GM12873 (cell line): ENCODE measurements around the gene PCNX4.

Source experiments
- TF ChIP-seq, protein P1 (sequence below): IDR thresholded peaks from 2 replicates; pipeline ENCODE4 v1.5.1; 2012; ENCODE audit warnings: low read depth, mild to moderate bottlenecking, moderate library complexity, low read length, control low read depth; ENCODE audit not compliant: insufficient read depth; ENCODE audit errors: missing control alignments

Gene PCNX4

DNA sequence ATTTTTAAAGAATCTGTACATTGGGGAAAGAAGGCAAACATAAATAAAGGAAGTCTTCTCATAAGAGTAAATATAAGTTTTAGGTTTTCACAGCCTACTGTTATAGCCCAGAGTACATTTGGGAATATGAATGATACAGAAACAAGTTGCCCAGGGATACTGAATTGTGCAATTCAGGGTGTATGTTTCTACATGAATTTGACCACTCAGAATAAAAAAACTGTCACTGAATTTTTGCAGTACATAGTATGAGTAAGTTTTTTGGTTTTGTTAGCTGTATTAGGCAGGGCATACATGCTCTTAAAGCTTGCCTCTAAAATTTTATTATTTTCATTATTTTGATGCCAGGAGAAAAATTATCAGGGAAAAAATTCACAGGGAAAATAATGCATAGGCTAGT is 6.6 kb upstream of the PCNX4 start:
- TF ChIP-seq, protein P1, sequence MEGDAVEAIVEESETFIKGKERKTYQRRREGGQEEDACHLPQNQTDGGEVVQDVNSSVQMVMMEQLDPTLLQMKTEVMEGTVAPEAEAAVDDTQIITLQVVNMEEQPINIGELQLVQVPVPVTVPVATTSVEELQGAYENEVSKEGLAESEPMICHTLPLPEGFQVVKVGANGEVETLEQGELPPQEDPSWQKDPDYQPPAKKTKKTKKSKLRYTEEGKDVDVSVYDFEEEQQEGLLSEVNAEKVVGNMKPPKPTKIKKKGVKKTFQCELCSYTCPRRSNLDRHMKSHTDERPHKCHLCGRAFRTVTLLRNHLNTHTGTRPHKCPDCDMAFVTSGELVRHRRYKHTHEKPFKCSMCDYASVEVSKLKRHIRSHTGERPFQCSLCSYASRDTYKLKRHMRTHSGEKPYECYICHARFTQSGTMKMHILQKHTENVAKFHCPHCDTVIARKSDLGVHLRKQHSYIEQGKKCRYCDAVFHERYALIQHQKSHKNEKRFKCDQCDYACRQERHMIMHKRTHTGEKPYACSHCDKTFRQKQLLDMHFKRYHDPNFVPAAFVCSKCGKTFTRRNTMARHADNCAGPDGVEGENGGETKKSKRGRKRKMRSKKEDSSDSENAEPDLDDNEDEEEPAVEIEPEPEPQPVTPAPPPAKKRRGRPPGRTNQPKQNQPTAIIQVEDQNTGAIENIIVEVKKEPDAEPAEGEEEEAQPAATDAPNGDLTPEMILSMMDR, result no peak

DNA sequence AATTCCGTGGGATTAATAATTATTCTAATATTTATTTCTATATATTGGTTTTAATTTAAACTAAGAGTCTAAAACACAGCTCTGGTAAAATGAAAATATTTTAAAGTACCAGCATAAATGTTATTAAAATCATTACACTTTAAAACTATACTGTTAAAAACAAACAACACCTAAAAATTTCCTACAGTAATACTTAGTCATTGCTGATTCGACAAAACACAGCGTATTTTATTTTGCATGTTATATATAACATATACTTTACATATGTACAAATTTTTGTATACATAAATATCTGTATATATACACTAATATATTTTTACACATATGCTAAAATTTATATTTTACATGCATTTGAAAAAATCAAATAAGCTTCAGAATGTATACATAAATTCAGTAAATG is 6.0 kb upstream of the PCNX4 start:
- TF ChIP-seq, protein P1, result no peak

DNA sequence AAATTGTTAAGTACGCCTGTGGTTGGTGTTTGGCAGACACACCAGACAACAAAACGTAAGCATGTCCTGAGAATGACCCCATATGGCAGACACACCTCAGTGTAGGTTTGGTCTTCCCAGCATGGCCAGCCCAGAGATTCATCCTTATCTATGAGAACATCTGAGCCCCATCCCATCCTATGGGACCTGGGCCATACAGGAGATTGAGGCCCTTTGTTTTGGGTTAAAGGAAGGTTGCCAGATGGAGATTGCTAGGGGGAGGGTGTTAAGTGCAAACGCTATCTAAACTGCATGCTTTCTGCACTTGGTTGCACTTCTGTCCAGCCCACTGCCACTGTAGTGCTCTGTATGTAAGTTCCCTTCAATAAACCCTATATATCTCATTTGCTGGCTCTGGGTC is 4.1 kb upstream of the PCNX4 start:
- TF ChIP-seq, protein P1, result no peak

GRCh38 chr14:60089221-60089620 is 2.5 kb upstream of the PCNX4 start:
- TF ChIP-seq, protein P1, result no peak

GRCh38 chr14:60090864-60091519 is 731 bp upstream of the PCNX4 start:
- TF ChIP-seq, protein P1, result no peak

GRCh38 chr14:60092526-60092920 is 800 bp downstream of the PCNX4 start:
- TF ChIP-seq, protein P1, result no peak

- TF ChIP-seq, protein P1, result no peak
Measured at GRCh38 chr14:60093080-60093479, 1.4 kb downstream of the PCNX4 start.
